ENCODE results near the gene GGCX. TPM values are rescaled to one million over a fixed set of nuclear protein-coding genes. Genes with fewer than 3 reads are reported as not detected.

GGCX gene
- total and polyA plus RNA-seq, 2 donors (not counting 3 experiments of a cell fraction or from before 2014, with no cell fraction given): 48.0 to 62.7 TPM

GRCh38 chr2:85496436-85496835 lies 64.9 kb downstream of the GGCX start:
- H3K4me2 ChIP-seq (ENCODE audit: insufficient read depth, low read length): no peak overlapping the region
- no peak overlapping the region for H3K9ac ChIP-seq (replicated peaks; ENCODE audit: extremely low read depth, insufficient read depth, low read length)
- no peak overlapping the region for H3K4me3 ChIP-seq (replicated peaks in 1 of 3; ENCODE audit: insufficient read depth in 1 of 3, low read depth in 1 of 3, low read length in 3 of 3)
- TF ChIP-seq, protein P1, sequence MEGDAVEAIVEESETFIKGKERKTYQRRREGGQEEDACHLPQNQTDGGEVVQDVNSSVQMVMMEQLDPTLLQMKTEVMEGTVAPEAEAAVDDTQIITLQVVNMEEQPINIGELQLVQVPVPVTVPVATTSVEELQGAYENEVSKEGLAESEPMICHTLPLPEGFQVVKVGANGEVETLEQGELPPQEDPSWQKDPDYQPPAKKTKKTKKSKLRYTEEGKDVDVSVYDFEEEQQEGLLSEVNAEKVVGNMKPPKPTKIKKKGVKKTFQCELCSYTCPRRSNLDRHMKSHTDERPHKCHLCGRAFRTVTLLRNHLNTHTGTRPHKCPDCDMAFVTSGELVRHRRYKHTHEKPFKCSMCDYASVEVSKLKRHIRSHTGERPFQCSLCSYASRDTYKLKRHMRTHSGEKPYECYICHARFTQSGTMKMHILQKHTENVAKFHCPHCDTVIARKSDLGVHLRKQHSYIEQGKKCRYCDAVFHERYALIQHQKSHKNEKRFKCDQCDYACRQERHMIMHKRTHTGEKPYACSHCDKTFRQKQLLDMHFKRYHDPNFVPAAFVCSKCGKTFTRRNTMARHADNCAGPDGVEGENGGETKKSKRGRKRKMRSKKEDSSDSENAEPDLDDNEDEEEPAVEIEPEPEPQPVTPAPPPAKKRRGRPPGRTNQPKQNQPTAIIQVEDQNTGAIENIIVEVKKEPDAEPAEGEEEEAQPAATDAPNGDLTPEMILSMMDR (IDR thresholded peaks at IDR 0.05; ENCODE audit: extremely low read depth in 1 of 2, insufficient read depth in 1 of 2, low read depth in 1 of 2, low read length in 2 of 2): no peak
- no peak for TF ChIP-seq EZH2 (IDR thresholded peaks at IDR 0.05; ENCODE audit: borderline replicate concordance, low read depth, low read length, severe bottlenecking)
- dilution Hi-C loops (cut with MboI; ENCODE audit: extremely low pct_ligation_motif_present, low sequenced_read_pairs): no loop called here
- FAIRE-seq: no peak
- H3K9me1 ChIP-seq (replicated peaks; ENCODE audit: control insufficient read depth, extremely low read depth, insufficient read depth, low read length): no peaks in the 10 kb centered on the region
- no peak for DNase-seq (ENCODE audit: low read depth, low spot score)
- H3K79me2 ChIP-seq (ENCODE audit: control insufficient read depth, insufficient read depth, low read length): no peaks in the 10 kb centered on the region
- H3K4me1 ChIP-seq (ENCODE audit: control insufficient read depth, extremely low read depth, insufficient read depth, low read length): peaks cover 9% of the 10 kb centered on the region
- H4K20me1 ChIP-seq (replicated peaks; ENCODE audit: control insufficient read depth, extremely low read depth, insufficient read depth, low read length): no peaks in the 10 kb centered on the region
- no peak overlapping the region for H3K27ac ChIP-seq (ENCODE audit: insufficient read depth, low read depth, low read length)
- no peaks in the 10 kb centered on the region for H3K27me3 ChIP-seq (ENCODE audit: control insufficient read depth in 2 of 2, insufficient read depth in 2 of 2, low read length in 2 of 2)
- BruUV-seq (replicated peaks): no TSS peak
- intact Hi-C loops (cut with micrococcal nuclease): no loop called here
- no peak overlapping the region for H2AFZ ChIP-seq (ENCODE audit: low read depth, low read length)
- H3K9me3 ChIP-seq (replicated peaks; ENCODE audit: control insufficient read depth, insufficient read depth, low read length): no peaks in the 10 kb centered on the region
- ChIA-PET POLR2A (no interaction called here), CTCF (no interaction called here)
- H3K36me3 ChIP-seq (ENCODE audit: control insufficient read depth in 2 of 2, extremely low read depth in 1 of 2, insufficient read depth in 2 of 2, low read length in 2 of 2): no peaks in the 10 kb centered on the region

Small RNA genes lying within 50 kb of the gene (small RNA-seq; reads per million reads assigned to genes)
- gene RN7SL126P (ENCODE audit: insufficient read depth, insufficient read length, low read depth, low replicate concordance): not detected

Other genes with a start within 250 kb of the GGCX start
- gene TGOLN2, start 233.5 kb downstream of the GGCX start, total RNA-seq: 119 and 140 TPM in 2 replicates
- 98.2 and 112 TPM in 2 replicates for gene TGOLN2, start 233.5 kb downstream of the GGCX start, polyA plus RNA-seq
- 49.9 and 59.1 TPM in 2 replicates for gene RETSAT, start 207.0 kb downstream of the GGCX start, total RNA-seq
- gene RETSAT, start 207.0 kb downstream of the GGCX start, polyA plus RNA-seq: 41.6 and 43.8 TPM in 2 replicates
- gene ELMOD3, start 206.7 kb downstream of the GGCX start, total RNA-seq: 12.3 and 18.5 TPM in 2 replicates
- gene ELMOD3, start 206.7 kb downstream of the GGCX start, polyA plus RNA-seq: 22.0 and 22.4 TPM in 2 replicates
- 103 and 115 TPM in 2 replicates for gene CAPG, start 151.1 kb downstream of the GGCX start, total RNA-seq
- 104 and 107 TPM in 2 replicates for gene CAPG, start 151.1 kb downstream of the GGCX start, polyA plus RNA-seq
- 0.39 and 0.53 TPM in 2 replicates for gene SH2D6, start 142.8 kb downstream of the GGCX start, total RNA-seq
- gene SH2D6, start 142.8 kb downstream of the GGCX start, polyA plus RNA-seq: not detected in 2 replicates
- 236 and 257 TPM in 2 replicates for gene MAT2A, start 22.3 kb downstream of the GGCX start, total RNA-seq
- 151 and 172 TPM in 2 replicates for gene MAT2A, start 22.3 kb downstream of the GGCX start, polyA plus RNA-seq
- gene VAMP8, start 16.1 kb upstream of the GGCX start, total RNA-seq: 35.8 and 39.0 TPM in 2 replicates
- 68.7 and 73.1 TPM in 2 replicates for gene VAMP8, start 16.1 kb upstream of the GGCX start, polyA plus RNA-seq
- 164 and 186 TPM in 2 replicates for gene VAMP5, start 22.9 kb upstream of the GGCX start, total RNA-seq
- gene VAMP5, start 22.9 kb upstream of the GGCX start, polyA plus RNA-seq: 624 and 648 TPM in 2 replicates
- gene RNF181, start 34.3 kb upstream of the GGCX start, total RNA-seq: 133 and 142 TPM in 2 replicates
- gene RNF181, start 34.3 kb upstream of the GGCX start, polyA plus RNA-seq: 629 and 643 TPM in 2 replicates
- gene TMEM150A, start 41.2 kb upstream of the GGCX start, total RNA-seq: 14.6 and 17.7 TPM in 2 replicates
- 35.7 and 44.9 TPM in 2 replicates for gene TMEM150A, start 41.2 kb upstream of the GGCX start, polyA plus RNA-seq
- gene C2orf68, start 50.6 kb upstream of the GGCX start, total RNA-seq: 23.0 and 27.4 TPM in 2 replicates
- gene C2orf68, start 50.6 kb upstream of the GGCX start, polyA plus RNA-seq: 17.4 and 20.9 TPM in 2 replicates
- gene USP39, start 54.7 kb upstream of the GGCX start, total RNA-seq: 58.3 and 64.5 TPM in 2 replicates
- gene USP39, start 54.7 kb upstream of the GGCX start, polyA plus RNA-seq: 57.8 TPM in 2 replicates
- not detected in 2 replicates for gene SFTPB, start 106.7 kb upstream of the GGCX start, total RNA-seq
- gene SFTPB, start 106.7 kb upstream of the GGCX start, polyA plus RNA-seq: not detected in 2 replicates
- gene GNLY, start 132.9 kb upstream of the GGCX start, total RNA-seq: not detected in 2 replicates
- gene GNLY, start 132.9 kb upstream of the GGCX start, polyA plus RNA-seq: not detected in 2 replicates
- 12.7 and 12.8 TPM in 2 replicates for gene ATOH8, start 192.5 kb upstream of the GGCX start, total RNA-seq
- gene ATOH8, start 192.5 kb upstream of the GGCX start, polyA plus RNA-seq: 10.3 and 13.8 TPM in 2 replicates